Endothelial cell of umbilical vein (primary cell): Measurements from ENCODE around the gene ATP6V1B1. TPM values are rescaled to one million over a fixed set of nuclear protein-coding genes. Genes with fewer than 3 reads are reported as not detected.

Experiments
- BruUV-seq: library from RNA; stranded (reverse); fragments of 400-500 nt; replicated peaks from 2 replicates; lab custom pipeline; 2021; lab: Mats Ljungman, UMichigan
- CTCF ChIA-PET: fragments of 300-600, 350-600 bp; sonication (Branson Sonifier 250); formaldehyde crosslinking; loops from one replicate; lab custom pipeline; 2021; ENCODE audit warnings: antibody characterized with exemption, inconsistent platforms; lab: Charles Lee
- POLR2A ChIA-PET: fragments of 300-600, 350-600 bp; sonication (Branson Sonifier 250); formaldehyde crosslinking; loops from one replicate; lab custom pipeline; 2021; ENCODE audit warnings: antibody characterized with exemption, inconsistent platforms; lab: Charles Lee
- DNase-seq: peaks from one replicate; pipeline ENCODE4 v3.0.0-alpha.2; 2011; ENCODE audit warnings: low read depth, low spot score
- FAIRE-seq: peaks from 2 replicates; lab custom pipeline; 2011; peaks lifted over from hg19 to GRCh38; lab: Jason Lieb, UNC
- H2AFZ ChIP-seq: 2 replicates; pipeline ENCODE4 v1.6.0; 2012; ENCODE audit warnings: low read depth, low read length, control low read depth, inconsistent platforms
- H3K27ac ChIP-seq: 2 replicates; pipeline ENCODE4 v1.5.1; 2011; ENCODE audit warnings: low read depth, mild to moderate bottlenecking, control low read depth, low read length, moderate library complexity; ENCODE audit not compliant: insufficient read depth
- H3K27me3 ChIP-seq, 2 experiments: 2 replicates each; pipeline versions ENCODE4 v1.6.0 to v1.6.1; 2011; ENCODE audit warnings: low read length in 2 of 2, mixed read lengths in 1 of 2; ENCODE audit not compliant: control insufficient read depth in 2 of 2, insufficient read depth in 2 of 2
- H3K36me3 ChIP-seq, 2 experiments: 2 replicates in 1 of 2; 3 replicates in 1 of 2; pipeline ENCODE4 v1.5.1; 2011; ENCODE audit warnings: low read length in 2 of 2, mild to moderate bottlenecking in 1 of 2, moderate library complexity in 1 of 2; ENCODE audit not compliant: control insufficient read depth in 2 of 2, insufficient read depth in 2 of 2; ENCODE audit errors: extremely low read depth in 1 of 2
- H3K4me1 ChIP-seq: 3 replicates; pipeline ENCODE4 v1.5.1; 2011; ENCODE audit warnings: mild to moderate bottlenecking, low read length; ENCODE audit not compliant: control insufficient read depth, insufficient read depth; ENCODE audit errors: extremely low read depth
- H3K4me2 ChIP-seq: 2 replicates; pipeline ENCODE4 v1.6.1; 2011; ENCODE audit warnings: low read length, control low read depth, mixed read lengths; ENCODE audit not compliant: insufficient read depth
- H3K4me3 ChIP-seq, 3 experiments: fragments of 200-600 bp in 1 of 3; sonication (generic), shearing (Covaris generic) in 1 of 3; replicated peaks in 1 of 3; 2 replicates each; pipeline ENCODE4 v1.5.1; 2011 to 2016; ENCODE audit warnings: control low read depth in 3 of 3, low read length in 3 of 3, mild to moderate bottlenecking in 2 of 3, inconsistent platforms in 1 of 3, low read depth in 1 of 3, moderate library complexity in 1 of 3; ENCODE audit not compliant: insufficient read depth in 1 of 3
- H3K79me2 ChIP-seq: 2 replicates; pipeline ENCODE4 v1.6.0; 2012; ENCODE audit warnings: low read length, inconsistent platforms; ENCODE audit not compliant: control insufficient read depth, insufficient read depth
- H3K9ac ChIP-seq: replicated peaks from 2 replicates; pipeline ENCODE3; 2011; ENCODE audit warnings: low read length, control low read depth; ENCODE audit not compliant: insufficient read depth; ENCODE audit errors: extremely low read depth
- H3K9me1 ChIP-seq: replicated peaks from 3 replicates; pipeline ENCODE4 v1.6.0; 2011; ENCODE audit warnings: mild to moderate bottlenecking, low read length; ENCODE audit not compliant: control insufficient read depth, insufficient read depth; ENCODE audit errors: extremely low read depth
- H3K9me3 ChIP-seq: replicated peaks from 2 replicates; pipeline ENCODE4 v1.5.1; 2012; ENCODE audit warnings: low read length, inconsistent platforms; ENCODE audit not compliant: control insufficient read depth, insufficient read depth
- H4K20me1 ChIP-seq: replicated peaks from 2 replicates; pipeline ENCODE3; 2011; ENCODE audit warnings: mild to moderate bottlenecking, low read length; ENCODE audit not compliant: control insufficient read depth, insufficient read depth; ENCODE audit errors: extremely low read depth
- CTCF ChIP-seq, 2 donors: IDR thresholded peaks; 1 replicate in 1 of 2; 2 replicates in 1 of 2; pipeline ENCODE4 v1.5.1; 2011; ENCODE audit warnings: low read length in 2 of 2, mild to moderate bottlenecking in 2 of 2, moderate library complexity in 2 of 2, control low read depth in 1 of 2, inconsistent platforms in 1 of 2, low read depth in 1 of 2; ENCODE audit not compliant: insufficient read depth in 1 of 2; ENCODE audit errors: extremely low read depth in 1 of 2
- EZH2 ChIP-seq: IDR thresholded peaks from 2 replicates; pipeline ENCODE4 v1.6.1; 2012; ENCODE audit warnings: borderline replicate concordance, low read depth, mild to moderate bottlenecking, moderate library complexity, low read length, inconsistent platforms; ENCODE audit not compliant: severe bottlenecking
- FOS ChIP-seq: IDR thresholded peaks from 2 replicates; pipeline ENCODE4 v1.6.1; 2011; ENCODE audit warnings: mild to moderate bottlenecking, low read length, moderate library complexity, borderline replicate concordance; ENCODE audit not compliant: insufficient read depth
- GATA2 ChIP-seq: IDR thresholded peaks from 2 replicates; pipeline ENCODE4 v1.7.0; 2011; ENCODE audit warnings: low read depth, mild to moderate bottlenecking, moderate library complexity, mixed read lengths, low read length; ENCODE audit not compliant: insufficient read length, insufficient read depth
- JUN ChIP-seq: IDR thresholded peaks from 2 replicates; pipeline ENCODE4 v1.6.1; 2011; ENCODE audit warnings: borderline replicate concordance, low read depth; ENCODE audit not compliant: insufficient read length, insufficient read depth
- MAX ChIP-seq: IDR thresholded peaks from 2 replicates; pipeline ENCODE4 v1.6.1; 2011; ENCODE audit not compliant: insufficient read depth, insufficient read length
- MYC ChIP-seq: IDR thresholded peaks from one replicate; pipeline ENCODE4 v1.6.1; 2011; ENCODE audit warnings: mild to moderate bottlenecking, low read depth, low read length
- POLR2A ChIP-seq: IDR thresholded peaks from 2 replicates; pipeline ENCODE4 v1.6.1; 2012; ENCODE audit warnings: low read depth, mild to moderate bottlenecking, control low read depth, low read length
- POLR2AphosphoS5 ChIP-seq: IDR thresholded peaks from 2 replicates; pipeline ENCODE4 v1.6.1; 2012; ENCODE audit warnings: low read depth, mild to moderate bottlenecking, control low read depth, low read length, moderate library complexity; ENCODE audit not compliant: insufficient read depth
- dilution Hi-C: fragments of 300-500 bp; cut with MboI; formaldehyde crosslinking; loops from one replicate; pipeline ENCODE4 v1.15.0; 2019; ENCODE audit warnings: low sequenced_read_pairs; ENCODE audit not compliant: extremely low pct_ligation_motif_present
- intact Hi-C: fragments of 100-400 bp; cut with micrococcal nuclease; formaldehyde crosslinking; loops from one replicate; pipeline ENCODE4 v1.10.0; 2022
- polyA plus RNA-seq, 4 experiments: library from polyadenylated mRNA; depleted of rRNA in 3 of 4; stranded (reverse) in 3 of 4; unstranded in 1 of 4; fragments of >200 nt; gene quantifications; 2 replicates each; pipeline versions ENCODE4 v1.2.1 to v1.2.3, GENCODE V29; 2011 to 2012; ENCODE audit warnings: missing spikeins in 1 of 4
- total RNA-seq: library from RNA; stranded (reverse); gene quantifications from 2 replicates; pipeline ENCODE4 v1.2.3, GENCODE V29; 2021

Gene ATP6V1B1
- total and polyA plus RNA-seq, 2 donors (not counting 3 experiments of a cell fraction or from before 2014, with no cell fraction given): 0.77 TPM; not detected in 1

GRCh38 chr2:70902579-70902978 lies 33.1 kb upstream of the ATP6V1B1 start:
- peaks cover 7% of the 10 kb centered on the region for H3K4me1 ChIP-seq
- FAIRE-seq (no peak), DNase-seq (no peak)
- H3K9me1 ChIP-seq: no peaks in the 10 kb centered on the region
- intact Hi-C loops: no loop called here
- no peaks in the 10 kb centered on the region for H3K79me2 ChIP-seq
- dilution Hi-C loops: no loop called here
- H3K36me3 ChIP-seq: no peaks in the 10 kb centered on the region
- ChIA-PET POLR2A (no interaction called here), CTCF (no interaction called here)
- H3K4me2 ChIP-seq: no peak overlapping the region
- H3K9ac ChIP-seq: no peak overlapping the region
- no peaks in the 10 kb centered on the region for H4K20me1 ChIP-seq
- TF ChIP-seq CTCF (IDR thresholded peaks at IDR 0.05; ENCODE audit: extremely low read depth in 1 of 2, insufficient read depth in 1 of 2, low read depth in 1 of 2, low read length in 2 of 2) (no peak), FOS (no peak), GATA2 (no peak), MAX (no peak), POLR2A (no peak), POLR2AphosphoS5 (no peak), MYC (no peak), JUN (no peak), EZH2 (no peak)
- BruUV-seq: no TSS peak
- H3K4me3 ChIP-seq: no peak overlapping the region
- no peak overlapping the region for H3K27ac ChIP-seq
- H3K27me3 ChIP-seq: peaks cover 78 to 94% of the 10 kb centered on the region in 2 experiments
- no peaks in the 10 kb centered on the region for H3K9me3 ChIP-seq
- no peak overlapping the region for H2AFZ ChIP-seq
